Endodermal cell (in vitro differentiated cells): Measurements from ENCODE around the gene CAVIN4. TPM values are rescaled to one million over a fixed set of nuclear protein-coding genes. Genes with fewer than 3 reads are reported as not detected.

Experiments
- DNase-seq: peaks from one replicate; pipeline ENCODE4 v3.0.0-alpha.2; 2017
- H3K27ac ChIP-seq: 2 replicates; pipeline ENCODE4 v1.5.1; 2013; ENCODE audit warnings: mild to moderate bottlenecking, low read depth, low read length, moderate library complexity
- H3K27me3 ChIP-seq: 2 replicates; pipeline ENCODE4 v1.6.1; 2013; ENCODE audit warnings: mild to moderate bottlenecking, low read length, moderate library complexity; ENCODE audit not compliant: insufficient read depth, control insufficient read depth, poor library complexity, severe bottlenecking
- H3K36me3 ChIP-seq: 2 replicates; pipeline ENCODE4 v1.7.0; 2013; ENCODE audit warnings: mild to moderate bottlenecking, low read length, moderate library complexity; ENCODE audit not compliant: control insufficient read depth, insufficient read depth
- H3K4me1 ChIP-seq: one replicate; pipeline ENCODE4 v1.7.0; 2013; ENCODE audit warnings: low read length; ENCODE audit not compliant: control insufficient read depth, insufficient read depth
- H3K4me3 ChIP-seq: 2 replicates; pipeline ENCODE4 v1.5.1; 2013; ENCODE audit warnings: mild to moderate bottlenecking, low read length, moderate library complexity
- H3K9ac ChIP-seq: 2 replicates; pipeline ENCODE4 v1.6.1; 2013; ENCODE audit warnings: mild to moderate bottlenecking, low read length, moderate library complexity; ENCODE audit not compliant: poor library complexity, severe bottlenecking; ENCODE audit errors: extremely low read depth
- H3K9me3 ChIP-seq: 2 replicates; pipeline ENCODE4 v1.6.1; 2013; ENCODE audit warnings: mild to moderate bottlenecking, low read length, moderate library complexity; ENCODE audit not compliant: control insufficient read depth
- H3K27ac Mint-ChIP-seq: 2 replicates; pipeline ENCODE4 v1.8.0; 2020; ENCODE audit warnings: mixed read lengths
- H3K27me3 Mint-ChIP-seq: 2 replicates; pipeline ENCODE4 v1.8.0; 2021; ENCODE audit warnings: mild to moderate bottlenecking, mixed read lengths; ENCODE audit not compliant: insufficient read depth
- H3K36me3 Mint-ChIP-seq: 2 replicates; pipeline ENCODE4 v1.8.0; 2020; ENCODE audit warnings: low read depth, mixed read lengths
- H3K4me1 Mint-ChIP-seq: 2 replicates; pipeline ENCODE4 v1.8.0; 2020; ENCODE audit warnings: mixed read lengths
- H3K4me3 Mint-ChIP-seq: 2 replicates; pipeline ENCODE4 v1.8.0; 2020; ENCODE audit warnings: mild to moderate bottlenecking, moderate library complexity, mixed read lengths
- H3K9me3 Mint-ChIP-seq: 2 replicates; pipeline ENCODE4 v1.8.0; 2020; ENCODE audit warnings: mild to moderate bottlenecking, mixed read lengths
- CTCF ChIP-seq: fragments of 200-600 bp; sonication (generic); conservative IDR thresholded peaks from 2 replicates; pipeline ENCODE4 v1.5.0; 2021; ENCODE audit warnings: antibody characterized with exemption, mild to moderate bottlenecking
- WGBS, 2 experiments: methylation state at CpG; one replicate each; pipeline versions ENCODE4 v1.1.5 to v1.1.7; 2013; ENCODE audit warnings: missing lambda C conversion rate in 2 of 2, mixed read lengths in 1 of 2; ENCODE audit not compliant: insufficient coverage in 1 of 2, insufficient read length in 1 of 2; 5-methylcytosine and 5-hydroxymethylcytosine counted together
- total RNA-seq, 2 donors: library from RNA; stranded (reverse); fragmentation: NEBNext Ultra II Directional in 1 of 2; extraction: Animal tissue kit (Norgen Biotek cat#: 25700) in 1 of 2; gene quantifications; 2 replicates in 1 of 2; 3 replicates in 1 of 2; pipeline ENCODE4 v1.2.1, GENCODE V29; 2021

The CAVIN4 gene
- total RNA-seq, 2 donors from 2014 or later: 9.0 to 10.1 TPM

GRCh38 chr9:100557053-100557452, 20.8 kb upstream of the CAVIN4 start:
- peaks cover 29% of the 10 kb centered on the region for H3K36me3 Mint-ChIP-seq
- H3K27me3 Mint-ChIP-seq: peaks cover 1% of the 10 kb centered on the region
- 90 to 94% methylated on average over 3 of the region's 3 CpGs for WGBS, 2 experiments
- no peak for TF ChIP-seq CTCF
- no peak overlapping the region for H3K27ac Mint-ChIP-seq
- DNase-seq: no peak
- Histone ChIP-seq H3K27me3 (no peaks in the 10 kb centered on the region), H3K9ac (no peak overlapping the region), H3K36me3 (peaks cover 51% of the 10 kb centered on the region), H3K4me3 (no peak overlapping the region), H3K4me1 (no peaks in the 10 kb centered on the region), H3K27ac (no peak overlapping the region), H3K9me3 (no peaks in the 10 kb centered on the region)
- H3K4me3 Mint-ChIP-seq: no peak overlapping the region
- no peaks in the 10 kb centered on the region for H3K9me3 Mint-ChIP-seq
- H3K4me1 Mint-ChIP-seq: peaks cover 3% of the 10 kb centered on the region

GRCh38 chr9:100561256-100561655, 16.6 kb upstream of the CAVIN4 start:
- no peak for TF ChIP-seq CTCF
- H3K4me1 ChIP-seq: no peaks in the 10 kb centered on the region
- H3K4me3 ChIP-seq: no peak overlapping the region
- peaks cover 40% of the 10 kb centered on the region for H3K36me3 Mint-ChIP-seq
- H3K4me3 Mint-ChIP-seq: no peak overlapping the region
- 95 to 96% methylated on average over 2 to 3 of the region's 3 CpGs for WGBS, 2 experiments
- no peak overlapping the region for H3K27ac Mint-ChIP-seq
- H3K27me3 Mint-ChIP-seq: peaks cover 3% of the 10 kb centered on the region
- H3K27me3 ChIP-seq: peaks cover 16% of the 10 kb centered on the region
- peaks cover 32% of the 10 kb centered on the region for H3K36me3 ChIP-seq
- DNase-seq: no peak
- no peaks in the 10 kb centered on the region for H3K9me3 Mint-ChIP-seq
- no peak overlapping the region for H3K9ac ChIP-seq
- no peaks in the 10 kb centered on the region for H3K9me3 ChIP-seq
- H3K27ac ChIP-seq: no peak overlapping the region
- peaks cover 3% of the 10 kb centered on the region for H3K4me1 Mint-ChIP-seq

DNA sequence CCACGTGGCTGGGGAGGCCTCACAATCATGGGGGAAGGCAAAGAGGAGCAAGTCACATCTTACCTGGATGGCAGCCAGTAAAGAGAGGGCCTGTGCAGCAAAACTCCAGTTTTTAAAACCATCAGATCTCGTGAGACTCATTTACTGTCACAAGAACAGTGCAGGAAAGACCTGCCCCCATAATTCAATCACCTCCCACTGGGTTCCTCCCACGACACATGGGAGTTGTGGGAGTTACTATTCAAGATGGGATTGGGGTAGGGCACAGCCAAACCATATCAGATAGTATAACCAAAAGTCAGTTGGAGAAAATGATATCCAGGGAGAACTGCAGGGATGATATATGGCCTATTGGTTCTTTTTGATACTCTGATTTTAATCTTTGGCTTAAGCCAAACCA, 10.0 kb upstream of the CAVIN4 start:
- H3K9ac ChIP-seq: no peak overlapping the region
- peaks cover 11% of the 10 kb centered on the region for H3K9me3 ChIP-seq
- H3K27me3 ChIP-seq: peaks cover 16% of the 10 kb centered on the region
- no peak for DNase-seq
- peaks cover 5% of the 10 kb centered on the region for H3K27me3 Mint-ChIP-seq
- TF ChIP-seq CTCF: no peak
- WGBS, 2 experiments: 79 to 97% methylated on average over 3 of the region's 3 CpGs
- H3K27ac ChIP-seq: no peak overlapping the region
- peaks cover 27% of the 10 kb centered on the region for H3K36me3 ChIP-seq
- H3K9me3 Mint-ChIP-seq: peaks cover 9% of the 10 kb centered on the region
- H3K4me1 ChIP-seq: no peaks in the 10 kb centered on the region
- peaks cover 37% of the 10 kb centered on the region for H3K36me3 Mint-ChIP-seq
- no peak overlapping the region for H3K4me3 Mint-ChIP-seq
- no peak overlapping the region for H3K4me3 ChIP-seq
- H3K4me1 Mint-ChIP-seq: no peaks in the 10 kb centered on the region
- no peak overlapping the region for H3K27ac Mint-ChIP-seq
